ENCODE measurements around the gene USP3. TPM values are rescaled to one million over a fixed set of nuclear protein-coding genes. Genes with fewer than 3 reads are reported as not detected.

The USP3 gene
- total and polyA plus RNA-seq, 2 of the 13 experiments (the other 11 are each of a cell fraction or from before 2014, with no cell fraction given): 14.3 to 61.2 TPM

GRCh38 chr15:63503739-63504246, 600 bp upstream of the USP3 start (continued):
- TF ChIP-seq DRAP1 (CRISPR knock-in tag; IDR thresholded peaks at IDR 0.05) (no peak), HCFC1 (IDR thresholded peaks at IDR 0.05; ENCODE audit: low read depth, low read length) (no peak), PLSCR1 (CRISPR knock-in tag; IDR thresholded peaks at IDR 0.05; ENCODE audit: borderline replicate concordance) (no peak), TEF (CRISPR knock-in tag; IDR thresholded peaks at IDR 0.05) (no peak), RERE (CRISPR knock-in tag; IDR thresholded peaks at IDR 0.05; ENCODE audit: low read depth) (no peak), CBFB (CRISPR knock-in tag; IDR thresholded peaks at IDR 0.05) (no peak), HDAC6 (IDR thresholded peaks at IDR 0.05; ENCODE audit: low read depth, low read length) (no peak), ARNT2 (CRISPR knock-in tag; IDR thresholded peaks at IDR 0.05; ENCODE audit: low read depth) (no peak), HNF1B (CRISPR knock-in tag; IDR thresholded peaks at IDR 0.05) (no peak), MBD4 (IDR thresholded peaks at IDR 0.05; ENCODE audit: borderline replicate concordance, low read length) (no peak), IKZF4 (CRISPR knock-in tag; IDR thresholded peaks at IDR 0.05; ENCODE audit: borderline replicate concordance, low read depth, not compliant biosample characterization) (no peak), FOXO1 (CRISPR knock-in tag; IDR thresholded peaks at IDR 0.05) (peak; percentile 11; the same call in 1 of the 2 replicates), TBX3 (IDR thresholded peaks at IDR 0.05; ENCODE audit: borderline replicate concordance) (no peak), ZNF800 (CRISPR knock-in tag; IDR thresholded peaks at IDR 0.05) (no peak), ARID2 (CRISPR knock-in tag; IDR thresholded peaks at IDR 0.05; ENCODE audit: borderline replicate concordance) (no peak), NCOA1 (CRISPR knock-in tag; IDR thresholded peaks at IDR 0.05) (no peak), ZBTB43 (CRISPR knock-in tag; conservative IDR thresholded peaks at IDR 0.05) (no peak)

Measured in HepG2 (cell line).